NCI-H1930 (cell line): Measurements from ENCODE around the gene ETNPPL.
"Not testable (repeated sequence)": the region's sequence is repeated elsewhere in the genome, so short reads cannot be mapped to it uniquely, and the experiment has no call there.

Experiments used
- DNase-seq, 2 experiments: peaks; one replicate each; lab custom pipeline; 2025; lab: John Stamatoyannopoulos, UW

The ETNPPL gene

GRCh38 chr4:108758498-108758897 is 4.4 kb downstream of the ETNPPL start:
- DNase-seq = no peak

- DNase-seq = no peak
Observed at GRCh38 chr4:108754327-108754726, 8.5 kb downstream of the ETNPPL start.

- no peak for DNase-seq
Observed at GRCh38 chr4:108751321-108751720, 11.5 kb downstream of the ETNPPL start.

- no peak for DNase-seq
Observed at GRCh38 chr4:108749119-108749518, 13.7 kb downstream of the ETNPPL start.

- no peak for DNase-seq
Observed at GRCh38 chr4:108746511-108746910, 16.3 kb downstream of the ETNPPL start.

DNA sequence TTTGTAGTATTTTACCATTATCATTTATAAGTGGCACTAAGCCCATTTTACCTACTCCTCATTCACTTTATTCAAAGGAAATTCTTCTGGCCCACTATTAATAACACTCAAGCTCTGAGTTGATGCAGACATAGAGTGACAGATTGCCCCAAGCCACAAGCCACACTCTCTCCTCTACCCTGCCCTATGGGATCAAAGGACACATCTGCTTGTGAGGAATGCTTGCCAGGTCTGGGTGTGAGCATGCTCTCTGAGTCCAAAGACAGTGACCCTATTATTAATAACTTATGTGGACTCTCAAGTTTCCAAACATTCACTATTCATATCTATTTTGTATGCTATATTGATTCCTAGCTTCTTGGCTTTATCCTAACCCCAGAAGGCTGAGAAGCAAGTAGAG is 18.5 kb downstream of the ETNPPL start:
- DNase-seq = no peak

GRCh38 chr4:108742451-108743420 is 20.1 kb downstream of the ETNPPL start:
- DNase-seq = no peak

- DNase-seq = no peak
Observed at GRCh38 chr4:108738003-108738706, 24.7 kb downstream of the ETNPPL start.

DNA sequence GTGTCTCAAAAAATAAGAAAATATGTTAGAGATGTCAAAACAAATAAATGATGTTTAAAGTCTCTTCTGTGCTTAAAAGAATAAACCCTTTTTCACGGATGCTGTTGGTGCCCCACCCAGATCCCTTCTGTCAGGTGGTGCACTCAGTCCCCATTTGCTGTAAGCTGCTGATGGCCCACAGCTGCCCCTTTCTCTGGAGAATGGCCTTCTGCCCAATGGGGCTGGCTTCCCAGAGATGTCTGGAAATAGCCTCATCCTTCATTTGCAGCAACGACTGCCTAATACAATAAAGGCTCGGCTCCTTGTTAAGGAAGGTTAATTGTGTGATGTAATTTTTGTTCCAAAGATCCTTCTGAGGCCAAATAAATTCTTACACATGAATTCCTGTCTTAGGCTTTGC is 31.8 kb downstream of the ETNPPL start:
- DNase-seq = no peak

DNA sequence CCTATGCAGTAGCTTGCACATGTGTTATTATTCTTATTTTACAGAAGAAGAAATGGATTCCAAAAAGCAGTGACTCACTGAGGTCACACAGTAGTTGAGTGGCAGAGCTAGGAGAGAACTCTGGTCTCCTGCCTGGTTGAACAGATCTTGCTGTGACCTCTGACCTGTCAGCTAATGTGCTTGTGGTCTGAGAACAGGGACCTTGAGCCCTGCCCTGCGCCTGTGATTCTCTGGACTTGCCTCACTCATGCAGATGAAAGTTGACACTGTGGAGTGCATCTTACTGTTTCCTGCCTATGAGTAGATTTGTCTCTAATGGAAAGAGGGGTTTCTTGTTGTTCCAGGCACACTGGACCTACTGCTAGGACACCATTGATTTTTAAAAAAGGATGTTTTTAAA is 32.3 kb downstream of the ETNPPL start:
- DNase-seq = no peak

- DNase-seq = no peak
Observed at GRCh38 chr4:108729731-108730130, 33.1 kb downstream of the ETNPPL start.

GRCh38 chr4:108725457-108725856 is 37.4 kb downstream of the ETNPPL start:
- no peak for DNase-seq

DNA sequence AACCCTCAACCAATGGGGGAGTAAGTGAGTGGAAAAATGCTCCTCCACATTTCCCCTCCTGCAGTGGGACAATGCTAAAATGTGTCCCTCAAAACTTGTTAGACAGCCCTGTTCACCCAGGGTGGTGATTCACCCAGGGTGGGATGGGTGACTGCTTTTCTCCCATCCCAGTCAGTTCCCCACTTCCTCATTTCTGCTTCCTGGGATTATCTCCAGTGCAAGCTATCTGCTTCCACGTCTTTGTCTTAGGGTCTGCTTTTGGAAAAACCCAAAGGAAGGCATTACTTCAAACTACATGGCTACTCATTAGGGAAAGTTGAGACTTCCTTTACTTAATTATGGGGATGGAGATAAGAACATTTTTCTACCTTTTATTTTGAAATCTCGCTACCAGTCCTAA is 45.5 kb downstream of the ETNPPL start:
- DNase-seq = no peak

DNA sequence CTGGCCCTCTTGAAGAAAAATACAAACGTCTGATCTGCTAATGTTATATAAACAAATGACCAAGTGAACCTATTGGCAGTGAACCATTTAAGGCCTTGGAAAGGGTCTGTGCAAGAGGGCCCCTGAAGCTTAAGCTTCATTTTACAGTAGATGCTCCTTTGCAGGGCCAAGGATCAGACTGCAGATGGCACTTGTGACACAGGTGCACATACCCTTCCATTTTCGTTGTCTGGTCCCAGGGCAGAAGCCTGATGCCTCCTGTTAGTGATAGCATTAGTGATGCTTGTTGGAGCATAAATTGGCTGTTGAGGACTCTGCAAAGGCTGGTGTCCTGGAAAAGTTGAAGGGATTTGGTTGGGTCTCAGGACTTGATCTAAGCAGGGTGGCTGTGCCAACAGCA is 46.5 kb downstream of the ETNPPL start:
- no peak for DNase-seq

- no peak for DNase-seq
Observed at GRCh38 chr4:108714880-108715279, 48.0 kb downstream of the ETNPPL start.

DNA sequence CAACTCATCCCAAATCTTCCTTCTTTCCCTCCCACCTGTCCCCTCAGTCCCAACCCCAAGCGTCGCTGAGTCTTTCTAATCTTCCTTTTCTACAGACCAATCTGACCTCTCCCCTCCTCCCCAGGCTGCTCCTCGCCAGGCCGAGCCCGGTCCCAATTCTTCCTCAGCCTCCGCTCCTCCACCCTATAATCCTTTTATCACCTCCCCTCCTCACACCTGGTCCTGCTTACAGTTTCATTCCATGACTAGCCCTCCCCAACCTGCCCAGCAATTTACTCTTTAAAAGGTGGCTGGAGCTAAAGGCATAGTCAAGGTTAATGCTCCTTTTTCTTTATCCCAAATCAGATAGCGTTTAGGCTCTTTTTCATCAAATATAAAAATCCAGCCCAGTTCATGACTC is 52.3 kb downstream of the ETNPPL start:
- not testable (repeated sequence) for DNase-seq

DNA sequence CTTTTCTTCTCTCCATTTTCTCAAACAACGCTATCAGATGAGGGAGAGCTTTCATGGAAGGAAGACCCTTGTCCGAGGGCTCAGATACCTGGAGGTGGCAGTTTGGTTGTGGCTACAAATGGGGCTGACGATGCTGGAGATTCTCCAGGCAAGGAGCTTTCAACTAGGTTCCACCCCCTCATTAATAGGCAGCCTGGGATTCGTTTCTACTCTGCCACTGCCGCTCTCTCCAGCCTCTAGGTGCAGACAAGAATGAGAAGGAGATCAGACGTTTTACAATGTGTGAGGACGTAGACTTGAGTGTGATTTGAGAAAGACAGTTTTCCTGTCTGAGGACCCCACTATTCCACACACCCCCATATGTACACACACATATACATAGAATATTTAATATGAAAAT is 53.1 kb downstream of the ETNPPL start:
- DNase-seq = no peak

GRCh38 chr4:108709234-108709633 is 53.6 kb downstream of the ETNPPL start:
- DNase-seq = no peak

- DNase-seq = no peak
Observed at GRCh38 chr4:108706289-108706688, 56.6 kb downstream of the ETNPPL start.

DNA sequence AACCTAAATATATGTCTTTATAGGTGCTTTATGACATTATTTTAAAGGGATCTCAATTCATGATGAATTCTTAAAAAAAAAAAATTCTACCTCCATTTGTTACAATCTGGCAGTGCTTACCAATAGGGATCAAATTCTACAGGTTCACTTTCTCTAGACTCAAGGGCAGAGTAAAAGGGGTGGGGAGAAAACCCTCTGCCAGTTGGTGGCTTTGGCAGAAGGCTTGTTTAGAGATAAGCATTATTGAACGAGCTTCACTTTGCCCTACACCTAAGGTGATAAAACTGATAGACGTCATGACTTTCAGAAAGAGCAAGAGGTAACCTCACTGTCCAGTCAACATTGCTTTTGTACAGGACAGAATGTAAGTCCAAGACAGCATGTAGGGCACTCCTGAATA is 58.9 kb downstream of the ETNPPL start:
- DNase-seq = no peak

GRCh38 chr4:108703370-108703769 is 59.5 kb downstream of the ETNPPL start:
- DNase-seq = no peak

DNA sequence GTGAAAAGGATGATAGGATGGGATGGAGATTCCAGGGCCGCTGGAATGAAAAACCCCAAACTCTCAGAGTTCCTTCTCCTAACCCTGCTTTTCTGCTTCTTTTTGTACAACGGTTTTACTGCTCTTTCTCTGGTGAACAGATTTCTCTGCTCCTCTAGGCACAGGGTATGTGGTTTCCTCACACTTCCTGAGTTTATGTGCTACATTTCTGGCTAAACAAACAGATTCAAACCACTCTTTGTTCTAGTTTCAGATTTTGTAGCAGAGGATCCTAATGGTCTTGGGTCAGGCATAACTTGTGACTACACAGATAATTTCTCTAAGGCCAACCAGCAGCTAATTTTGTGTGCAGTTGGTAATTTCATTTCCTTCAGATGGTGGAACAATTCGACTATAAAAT is 59.9 kb downstream of the ETNPPL start:
- no peak for DNase-seq

- no peak for DNase-seq
Observed at GRCh38 chr4:108700081-108700757, 62.6 kb downstream of the ETNPPL start.
